OCI-LY1 (cell line): ENCODE data around the gene PDCD4.

ENCODE experiments used
- EZH2 ChIP-seq: fragments of 200-600 bp; sonication (generic), shearing (Covaris generic); IDR thresholded peaks from 2 replicates; pipeline ENCODE4 v1.8.0; 2017; ENCODE audit warnings: borderline replicate concordance, mixed run types, mild to moderate bottlenecking, antibody characterized with exemption, low read length, moderate library complexity, mixed read lengths
- TF ChIP-seq, protein P1 (sequence below): fragments of 200-600 bp; sonication (generic), shearing (Covaris generic); IDR thresholded peaks from 2 replicates; pipeline ENCODE4 v1.5.1; 2017; ENCODE audit warnings: mild to moderate bottlenecking, antibody characterized with exemption, low read length, moderate library complexity, mixed read lengths

DNA sequence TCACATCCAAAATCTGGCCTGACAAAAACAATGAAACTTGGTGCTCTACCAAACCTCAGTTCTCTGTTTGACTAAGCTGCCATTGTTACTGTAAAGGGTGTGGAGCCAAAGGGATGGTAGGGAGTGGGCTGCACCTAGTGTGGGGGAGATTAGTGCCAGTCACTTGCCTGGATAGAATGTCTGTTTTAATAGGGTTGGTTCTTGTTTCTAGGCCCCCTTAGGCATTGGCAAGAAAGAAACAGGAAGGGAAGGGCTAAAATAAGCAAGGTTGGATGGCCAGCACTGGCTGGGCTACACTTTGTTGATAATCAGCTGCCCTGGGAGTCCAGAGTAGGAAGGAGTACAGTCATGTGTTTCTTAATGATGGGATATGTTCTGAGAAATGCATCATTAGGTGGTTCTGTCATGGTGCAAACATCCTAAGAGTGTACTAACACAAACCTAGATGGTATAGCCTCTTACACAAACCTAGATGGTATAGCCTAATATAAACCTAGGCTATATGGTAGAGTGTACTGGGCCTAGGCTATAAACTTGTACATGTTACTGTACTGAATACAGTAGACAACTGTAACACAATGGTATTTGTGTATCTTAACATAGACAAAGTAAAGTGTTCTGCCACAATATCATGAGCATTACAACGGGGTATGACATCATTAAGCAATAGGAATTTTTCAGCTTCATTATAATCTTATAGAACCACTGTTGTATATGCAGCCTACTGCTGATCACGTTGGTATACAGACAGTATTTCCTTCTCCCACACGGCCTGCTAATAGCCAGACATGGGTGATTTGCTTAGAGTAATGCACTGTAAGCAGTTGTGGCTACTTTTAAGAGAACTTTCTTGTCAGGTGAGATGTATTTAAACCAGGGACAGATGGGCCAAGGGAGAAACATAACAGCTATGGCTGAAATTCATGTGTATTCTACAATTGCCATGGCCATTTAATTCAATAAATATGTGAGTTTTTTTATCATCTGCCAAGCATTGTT is 31.9 kb downstream of the PDCD4 start:
- TF ChIP-seq EZH2 = no peak
- TF ChIP-seq, protein P1, sequence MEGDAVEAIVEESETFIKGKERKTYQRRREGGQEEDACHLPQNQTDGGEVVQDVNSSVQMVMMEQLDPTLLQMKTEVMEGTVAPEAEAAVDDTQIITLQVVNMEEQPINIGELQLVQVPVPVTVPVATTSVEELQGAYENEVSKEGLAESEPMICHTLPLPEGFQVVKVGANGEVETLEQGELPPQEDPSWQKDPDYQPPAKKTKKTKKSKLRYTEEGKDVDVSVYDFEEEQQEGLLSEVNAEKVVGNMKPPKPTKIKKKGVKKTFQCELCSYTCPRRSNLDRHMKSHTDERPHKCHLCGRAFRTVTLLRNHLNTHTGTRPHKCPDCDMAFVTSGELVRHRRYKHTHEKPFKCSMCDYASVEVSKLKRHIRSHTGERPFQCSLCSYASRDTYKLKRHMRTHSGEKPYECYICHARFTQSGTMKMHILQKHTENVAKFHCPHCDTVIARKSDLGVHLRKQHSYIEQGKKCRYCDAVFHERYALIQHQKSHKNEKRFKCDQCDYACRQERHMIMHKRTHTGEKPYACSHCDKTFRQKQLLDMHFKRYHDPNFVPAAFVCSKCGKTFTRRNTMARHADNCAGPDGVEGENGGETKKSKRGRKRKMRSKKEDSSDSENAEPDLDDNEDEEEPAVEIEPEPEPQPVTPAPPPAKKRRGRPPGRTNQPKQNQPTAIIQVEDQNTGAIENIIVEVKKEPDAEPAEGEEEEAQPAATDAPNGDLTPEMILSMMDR = no peak
